ENCODE results near the gene MCAT.

MCAT gene

GRCh38 chr22:43142880-43143562 is at the start of gene MCAT:
TSS of gene MCAT (minus strand) at chr22:43143398. CDS start at chr22:43143348, 50 bp downstream.
- DNase-seq (ENCODE audit: insufficient read length, low spot score), result peak; percentile 75
- no peak for FAIRE-seq

- DNase-seq (ENCODE audit: insufficient read length, low spot score) (no peak), FAIRE-seq (no peak)
Observed at GRCh38 chr22:43191831-43192230, 48.6 kb upstream of the MCAT start.

GRCh38 chr22:43188829-43189545 is 45.8 kb upstream of the MCAT start:
- no peak for FAIRE-seq

GRCh38 chr22:43187171-43188099 is 44.2 kb upstream of the MCAT start:
- peak; percentile 89 for FAIRE-seq
- peak; percentile 97 for DNase-seq (ENCODE audit: insufficient read length, low spot score)

More at GRCh38 chr22:43188829-43189545, 45.8 kb upstream of the MCAT start:
- DNase-seq (ENCODE audit: insufficient read length, low spot score), result no peak

- FAIRE-seq, result no peak
- DNase-seq (ENCODE audit: insufficient read length, low spot score), result peak; percentile 69
Observed at GRCh38 chr22:43186272-43187170, 43.3 kb upstream of the MCAT start, which contains the start of gene TTLL12. TSS of gene TTLL12 (minus strand) at chr22:43187134. CDS start at chr22:43187069, 65 bp downstream.

- no peak for FAIRE-seq
- DNase-seq (ENCODE audit: insufficient read length, low spot score), result peak; percentile 27
Observed at GRCh38 chr22:43185860-43186261, 42.7 kb upstream of the MCAT start.

- DNase-seq (ENCODE audit: insufficient read length, low spot score) (no peak), FAIRE-seq (no peak)
Observed at GRCh38 chr22:43183496-43184277, 40.5 kb upstream of the MCAT start.

- no peak for FAIRE-seq
- DNase-seq (ENCODE audit: insufficient read length, low spot score), result no peak
Observed at GRCh38 chr22:43182726-43183125, 39.5 kb upstream of the MCAT start.

GRCh38 chr22:43182118-43182517 is 38.9 kb upstream of the MCAT start:
- no peak for DNase-seq (ENCODE audit: insufficient read length, low spot score)
- FAIRE-seq, result no peak

GRCh38 chr22:43181321-43182076 is 38.3 kb upstream of the MCAT start:
- DNase-seq (ENCODE audit: insufficient read length, low spot score) (no peak), FAIRE-seq (no peak)

- DNase-seq (ENCODE audit: insufficient read length, low spot score), result no peak
- FAIRE-seq, result no peak
Observed at GRCh38 chr22:43180670-43181069, 37.5 kb upstream of the MCAT start.

GRCh38 chr22:43179911-43180195 is 36.7 kb upstream of the MCAT start:
- DNase-seq (ENCODE audit: insufficient read length, low spot score) (no peak), FAIRE-seq (no peak)

GRCh38 chr22:43179146-43179910 is 36.1 kb upstream of the MCAT start:
- DNase-seq (ENCODE audit: insufficient read length, low spot score) (no peak), FAIRE-seq (no peak)

GRCh38 chr22:43177479-43177878 is 34.3 kb upstream of the MCAT start:
- FAIRE-seq (no peak), DNase-seq (ENCODE audit: insufficient read length, low spot score) (no peak)

- FAIRE-seq (no peak), DNase-seq (ENCODE audit: insufficient read length, low spot score) (no peak)
Observed at GRCh38 chr22:43176090-43176489, 32.9 kb upstream of the MCAT start.

GRCh38 chr22:43174941-43175531 is 31.8 kb upstream of the MCAT start:
- FAIRE-seq (no peak), DNase-seq (ENCODE audit: insufficient read length, low spot score) (no peak)

GRCh38 chr22:43173976-43174720 is 30.9 kb upstream of the MCAT start:
- no peak for FAIRE-seq

More at GRCh38 chr22:43173976-43174720, 30.9 kb upstream of the MCAT start:
- DNase-seq (ENCODE audit: insufficient read length, low spot score), result no peak
